GM18951 (cell line): ENCODE results near the gene KBTBD12.
"Not testable (repeated sequence)": the region's sequence is repeated elsewhere in the genome, so short reads cannot be mapped to it uniquely, and the experiment has no call there.

Source experiments
- POLR2A ChIP-seq: IDR thresholded peaks from 4 replicates; pipeline ENCODE4 v1.6.1; 2011; ENCODE audit warnings: mild to moderate bottlenecking; ENCODE audit not compliant: insufficient read length, insufficient read depth; ENCODE audit errors: extremely low read depth
- in situ Hi-C: fragments of 300-500 bp; cut with MboI; formaldehyde crosslinking; loops from one replicate; pipeline ENCODE4 v1.12.0; 2022; ENCODE audit warnings: low sequenced_read_pairs, mixed read lengths, inconsistent platforms; ENCODE audit not compliant: unreplicated experiment

Gene KBTBD12, protein sequence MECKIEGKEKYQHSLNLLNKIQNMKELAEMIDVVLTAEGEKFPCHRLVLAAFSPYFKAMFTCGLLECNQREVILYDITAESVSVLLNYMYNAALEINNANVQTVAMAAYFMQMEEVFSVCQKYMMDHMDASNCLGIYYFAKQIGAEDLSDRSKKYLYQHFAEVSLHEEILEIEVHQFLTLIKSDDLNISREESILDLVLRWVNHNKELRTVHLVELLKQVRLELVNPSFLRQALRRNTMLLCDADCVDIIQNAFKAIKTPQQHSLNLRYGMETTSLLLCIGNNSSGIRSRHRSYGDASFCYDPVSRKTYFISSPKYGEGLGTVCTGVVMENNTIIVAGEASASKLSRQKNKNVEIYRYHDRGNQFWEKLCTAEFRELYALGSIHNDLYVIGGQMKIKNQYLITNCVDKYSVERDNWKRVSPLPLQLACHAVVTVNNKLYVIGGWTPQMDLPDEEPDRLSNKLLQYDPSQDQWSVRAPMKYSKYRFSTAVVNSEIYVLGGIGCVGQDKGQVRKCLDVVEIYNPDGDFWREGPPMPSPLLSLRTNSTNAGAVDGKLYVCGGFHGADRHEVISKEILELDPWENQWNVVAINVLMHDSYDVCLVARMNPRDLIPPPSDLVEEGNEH

DNA sequence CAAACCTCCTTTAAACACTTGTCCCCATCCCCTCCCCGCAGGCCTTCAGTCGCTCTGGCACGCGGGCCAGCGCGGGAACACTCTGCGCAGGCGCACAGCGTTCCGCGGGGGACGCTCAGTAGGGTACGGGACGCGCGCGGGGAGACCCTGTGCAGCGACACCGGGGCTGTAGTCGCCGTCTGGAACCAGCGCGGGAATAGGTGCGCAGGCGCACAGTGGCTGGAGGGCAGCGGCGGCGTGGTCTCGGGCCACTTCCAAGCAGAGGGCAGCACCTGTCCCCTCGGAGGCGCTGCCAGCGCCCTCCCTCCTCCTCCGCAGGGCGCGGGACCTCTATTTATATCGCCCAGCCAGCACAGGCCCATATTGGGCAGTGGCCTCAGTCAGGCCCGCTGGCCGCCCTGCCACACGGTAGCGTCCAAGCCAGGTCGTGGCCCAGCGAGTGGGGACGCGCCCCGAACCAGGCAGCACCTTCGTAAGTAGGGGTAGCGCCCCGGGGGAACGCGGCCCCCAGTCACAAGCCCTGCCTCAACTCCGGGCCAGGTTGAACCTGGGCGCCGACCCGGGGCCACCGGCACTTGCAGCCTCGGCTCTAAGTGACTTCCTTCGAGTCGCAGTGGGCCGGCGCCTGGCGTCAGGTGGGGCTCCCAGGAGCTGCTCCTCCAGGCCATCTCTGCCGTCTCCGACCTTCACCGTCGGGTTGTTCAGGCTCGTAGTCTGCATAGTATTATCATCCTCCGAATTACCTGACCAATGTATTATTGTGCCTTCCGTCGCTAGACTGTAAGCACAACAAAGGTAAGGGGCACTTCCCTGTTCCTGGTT lies at the start of gene KBTBD12:
Gene KBTBD12, plus strand, starts transcription at position 118 of the 822 bp plus-strand sequence. CDS start 7,830 bp downstream, outside the sequence.
- in situ Hi-C loops = no loop called here
- TF ChIP-seq POLR2A = no peak

DNA sequence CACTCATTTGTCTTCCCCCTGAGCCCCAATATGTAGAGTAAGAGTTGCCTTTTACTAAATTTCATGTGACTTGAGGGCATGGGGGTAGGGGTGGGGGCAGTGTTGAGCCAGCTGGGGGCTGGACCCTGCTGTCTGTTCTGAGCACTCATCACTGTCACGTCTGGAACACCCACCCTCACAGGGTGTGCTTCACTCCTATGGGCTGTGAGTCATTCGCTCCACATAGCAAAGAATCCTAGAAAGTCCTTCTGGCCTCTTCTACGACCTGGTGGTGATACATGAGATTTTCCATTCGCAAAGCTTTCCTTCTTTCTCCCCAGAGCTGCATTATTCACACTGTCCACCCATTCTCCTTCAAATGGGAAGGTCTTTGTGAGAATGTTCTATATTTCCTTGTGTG lies 49.1 kb upstream of the KBTBD12 start:
- in situ Hi-C loops = no loop called here
- no peak for TF ChIP-seq POLR2A

DNA sequence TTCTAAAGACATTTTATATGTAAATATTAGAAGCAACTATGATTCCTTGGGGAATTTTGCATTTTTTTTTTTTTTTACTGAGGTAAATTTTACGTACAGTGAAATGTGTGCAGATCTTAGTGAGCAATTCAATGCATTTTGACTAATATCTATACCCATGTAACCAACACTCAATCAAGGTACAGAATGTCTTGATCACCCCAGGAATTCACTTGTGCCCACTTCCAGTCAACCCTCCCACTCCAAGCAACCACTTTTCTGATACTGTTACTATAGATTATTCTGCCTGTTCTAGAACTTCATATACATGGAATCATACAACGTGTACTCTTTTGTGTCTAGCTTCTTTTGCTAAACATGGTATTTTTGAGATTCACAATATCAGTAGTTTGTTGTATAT lies 47.6 kb upstream of the KBTBD12 start:
- no peak for TF ChIP-seq POLR2A
- in situ Hi-C loops = no loop called here

DNA sequence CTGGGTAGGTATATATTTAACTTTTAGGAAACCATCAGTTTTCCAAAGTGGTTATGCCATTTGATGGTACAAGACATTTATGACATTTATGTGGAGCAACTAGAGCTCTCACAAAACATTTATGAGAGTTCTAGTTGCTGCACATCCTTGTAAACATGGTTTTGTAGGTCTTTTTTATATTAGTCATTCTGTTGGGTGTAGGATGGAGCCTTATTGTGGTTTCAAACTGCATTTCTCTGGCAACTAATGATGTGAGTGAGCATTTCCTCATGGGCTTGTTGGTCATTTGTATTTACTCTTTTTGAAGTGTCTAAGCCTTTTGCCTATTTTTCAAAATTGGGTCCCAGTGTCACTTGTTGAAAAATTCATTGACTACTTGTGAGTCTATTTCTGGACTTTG lies 47.0 kb upstream of the KBTBD12 start:
- TF ChIP-seq POLR2A = no peak
- in situ Hi-C loops = no loop called here

DNA sequence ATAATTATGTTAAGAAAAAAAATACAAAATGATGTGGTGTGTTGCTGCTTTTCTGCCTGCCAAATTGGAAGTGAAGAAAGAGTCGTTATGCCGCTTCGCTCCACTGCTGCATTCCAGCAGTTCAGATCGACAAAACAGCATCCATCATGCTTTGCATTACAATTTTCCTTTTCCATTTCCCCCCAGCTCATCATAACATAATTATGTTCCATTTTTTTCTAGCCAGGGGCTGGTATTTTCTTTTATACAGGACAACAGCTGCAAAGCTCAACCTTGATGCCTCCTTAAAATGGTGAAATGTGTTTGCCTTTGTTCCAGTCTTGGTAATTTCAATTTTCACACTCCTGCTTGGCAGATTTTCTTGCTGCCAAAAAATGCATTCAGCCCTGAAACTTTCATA lies 44.9 kb upstream of the KBTBD12 start:
- in situ Hi-C loops = no loop called here

DNA sequence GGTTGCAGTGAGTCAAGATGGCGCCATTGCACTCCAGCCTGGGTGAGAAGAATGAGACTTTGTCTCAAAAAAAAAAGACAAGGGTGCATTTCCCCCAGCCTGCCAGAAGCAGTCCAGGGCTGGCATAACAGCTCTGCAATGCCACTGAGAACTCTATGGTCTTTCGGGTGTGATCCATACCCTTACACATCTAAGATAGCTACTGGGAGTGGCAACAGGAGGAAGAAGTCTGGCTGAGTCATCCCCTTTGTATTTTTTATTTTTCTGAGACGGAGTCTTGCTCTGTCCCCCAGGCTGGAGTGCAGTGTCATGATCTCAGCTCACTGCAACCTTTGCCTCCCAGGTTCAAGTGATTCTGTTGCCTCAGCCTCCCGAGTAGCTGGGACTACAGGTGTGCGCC lies 40.9 kb upstream of the KBTBD12 start:
- in situ Hi-C loops = not testable (repeated sequence)

More for the DNA sequence above, 44.9 kb upstream of the KBTBD12 start:
- TF ChIP-seq POLR2A = no peak

DNA sequence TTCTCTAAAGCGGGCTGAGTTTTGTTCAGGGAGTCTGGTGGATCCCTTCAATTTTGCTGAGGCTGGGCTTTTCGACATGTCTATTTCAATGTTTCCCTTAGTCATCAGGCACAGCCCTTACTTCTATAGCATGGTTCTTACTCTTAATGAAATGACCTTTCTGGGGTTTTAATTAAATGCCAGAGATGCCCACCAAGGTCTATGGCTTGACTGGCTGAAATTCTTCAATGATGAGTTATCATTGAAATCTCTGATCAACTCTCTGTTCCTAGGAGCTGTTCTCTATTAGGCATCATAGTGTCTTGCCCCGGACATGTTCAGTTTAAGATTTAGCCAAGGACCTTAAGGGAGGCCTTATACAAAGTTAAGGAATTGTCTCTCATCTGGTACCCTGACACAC lies 33.4 kb upstream of the KBTBD12 start:
- no peak for TF ChIP-seq POLR2A
- in situ Hi-C loops = no loop called here

DNA sequence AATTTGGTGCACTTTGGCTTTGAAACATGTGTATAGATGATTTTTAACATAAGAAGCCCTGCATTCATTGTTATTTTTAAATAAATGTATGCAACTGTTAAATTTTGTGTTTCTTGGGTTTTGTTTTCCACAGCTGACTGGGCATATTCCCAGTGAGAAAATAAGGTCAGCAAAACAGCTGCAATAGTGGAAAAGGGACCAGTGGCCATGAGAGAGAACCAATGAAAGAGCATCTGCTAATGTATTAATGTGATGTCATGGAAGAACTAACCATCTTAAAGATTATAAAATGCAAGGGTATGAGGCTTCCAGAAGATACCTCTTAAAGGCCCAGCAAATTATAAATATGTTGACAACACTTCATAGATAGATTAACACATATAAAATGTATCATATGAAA lies 31.0 kb upstream of the KBTBD12 start:
- in situ Hi-C loops = no loop called here
- no peak for TF ChIP-seq POLR2A

DNA sequence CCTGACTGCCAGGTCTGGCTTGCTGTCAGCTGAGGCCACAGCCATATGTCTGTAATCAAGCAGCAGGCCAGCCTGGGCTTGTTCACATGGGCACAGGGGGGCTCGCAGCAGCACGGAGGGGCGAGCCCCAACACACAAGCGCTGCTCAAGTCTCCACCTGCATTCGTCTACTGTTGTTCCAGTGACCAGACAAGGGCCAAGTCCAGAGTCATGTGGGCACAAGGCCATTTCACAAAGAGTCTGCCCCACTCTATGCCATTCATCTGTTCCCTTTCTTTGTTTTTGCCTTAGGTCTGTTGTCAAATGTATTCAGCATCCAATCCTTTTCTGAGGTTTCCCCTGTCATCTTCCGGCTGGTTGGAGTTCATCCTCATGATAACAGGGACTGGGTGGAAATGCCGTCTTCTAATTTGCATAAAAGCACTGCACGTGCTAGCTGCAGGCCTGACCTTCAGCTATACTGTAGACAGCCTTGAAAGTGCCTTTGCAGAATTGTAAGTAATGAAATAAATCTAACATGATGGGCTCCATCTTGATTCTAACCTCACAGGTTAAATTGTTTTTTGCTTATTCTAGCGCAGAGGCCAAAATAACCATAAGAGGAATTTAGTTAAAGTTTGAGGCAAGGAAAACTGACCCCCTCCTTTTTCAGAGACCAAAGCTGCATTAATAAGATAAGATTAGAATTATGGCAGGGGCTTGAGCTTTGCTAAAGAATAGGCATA lies 28.6 kb upstream of the KBTBD12 start:
- TF ChIP-seq POLR2A = no peak
- in situ Hi-C loops = no loop called here

DNA sequence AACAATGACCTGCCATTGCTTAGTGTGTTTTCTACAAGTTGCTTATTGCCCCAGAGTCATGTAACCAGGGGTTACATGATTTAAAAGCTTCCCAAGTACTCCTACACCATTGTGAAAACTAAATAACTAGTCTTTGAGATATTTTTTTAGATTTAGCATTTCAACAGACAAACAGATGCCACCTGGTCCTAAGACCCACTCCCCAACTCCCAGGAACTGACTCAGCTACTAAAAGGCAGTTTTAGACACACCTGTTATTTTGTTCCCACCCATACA lies 28.1 kb upstream of the KBTBD12 start:
- no peak for TF ChIP-seq POLR2A
- in situ Hi-C loops = no loop called here

DNA sequence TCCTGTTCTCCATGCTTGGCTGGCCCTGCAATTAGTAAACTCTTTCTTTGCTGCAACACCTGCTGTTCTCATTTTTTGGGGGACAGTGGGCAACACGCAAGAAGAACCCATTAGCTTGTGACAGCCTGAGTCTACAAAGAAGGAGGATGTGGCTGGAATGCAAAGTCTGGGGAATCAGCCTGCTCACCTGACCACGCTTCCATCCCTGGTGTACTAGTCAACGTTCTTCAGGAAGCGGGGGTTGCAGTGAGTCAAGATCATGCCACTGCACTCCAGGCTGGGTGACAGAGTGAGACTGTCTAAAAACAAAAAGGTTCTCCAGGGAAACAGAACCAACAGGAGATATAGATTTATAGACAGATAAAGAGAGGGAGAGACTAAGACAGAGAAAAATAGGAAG lies 27.7 kb upstream of the KBTBD12 start:
- in situ Hi-C loops = no loop called here
- no peak for TF ChIP-seq POLR2A

DNA sequence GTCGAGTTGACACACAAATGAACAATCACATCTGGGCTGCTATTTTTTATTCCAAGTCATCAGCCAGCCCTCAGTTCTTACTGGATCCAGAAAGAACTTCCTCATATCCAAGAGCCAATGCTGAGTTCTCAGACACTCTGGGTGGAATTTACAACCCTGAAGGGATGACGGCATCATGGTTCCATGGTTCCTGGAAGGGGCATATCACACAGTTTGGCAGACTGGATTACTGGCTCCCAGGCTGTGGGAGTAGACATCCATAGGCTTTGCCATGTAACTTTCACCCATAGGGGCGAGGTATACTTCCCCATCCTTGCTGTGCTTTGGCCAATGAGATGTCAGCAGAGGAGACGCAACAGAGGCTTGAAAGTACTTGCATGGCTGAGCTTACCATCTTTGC lies 26.9 kb upstream of the KBTBD12 start:
- in situ Hi-C loops = no loop called here
- no peak for TF ChIP-seq POLR2A

DNA sequence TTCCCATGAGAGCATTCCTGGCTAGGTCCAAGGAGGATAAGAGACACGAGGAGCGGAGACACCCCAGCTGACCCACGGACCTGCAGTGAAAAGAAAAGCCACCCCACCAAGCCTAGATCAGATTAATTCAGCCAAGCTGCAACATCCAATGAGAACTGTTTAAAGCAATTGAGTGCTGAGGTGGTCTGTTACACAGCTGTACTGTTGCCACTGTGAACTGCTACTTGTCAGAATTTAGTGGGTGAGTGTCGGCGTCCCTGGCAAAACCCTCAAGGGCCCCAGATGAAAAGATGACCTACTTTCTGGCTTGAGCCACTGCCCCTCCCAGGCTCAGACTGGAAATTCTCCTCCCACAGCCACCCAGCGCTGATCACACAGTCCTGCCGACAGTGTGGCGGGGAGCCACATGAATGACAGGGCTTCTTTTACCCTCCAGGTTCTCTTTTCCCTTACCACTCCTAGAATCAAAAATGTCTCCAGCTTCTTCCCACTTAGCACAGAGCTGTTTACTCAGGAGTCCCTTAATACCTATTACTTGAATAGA lies 26.4 kb upstream of the KBTBD12 start:
- TF ChIP-seq POLR2A = no peak
- in situ Hi-C loops = no loop called here
